ENCODE results near the gene AGAP1.

The AGAP1 gene

DNA sequence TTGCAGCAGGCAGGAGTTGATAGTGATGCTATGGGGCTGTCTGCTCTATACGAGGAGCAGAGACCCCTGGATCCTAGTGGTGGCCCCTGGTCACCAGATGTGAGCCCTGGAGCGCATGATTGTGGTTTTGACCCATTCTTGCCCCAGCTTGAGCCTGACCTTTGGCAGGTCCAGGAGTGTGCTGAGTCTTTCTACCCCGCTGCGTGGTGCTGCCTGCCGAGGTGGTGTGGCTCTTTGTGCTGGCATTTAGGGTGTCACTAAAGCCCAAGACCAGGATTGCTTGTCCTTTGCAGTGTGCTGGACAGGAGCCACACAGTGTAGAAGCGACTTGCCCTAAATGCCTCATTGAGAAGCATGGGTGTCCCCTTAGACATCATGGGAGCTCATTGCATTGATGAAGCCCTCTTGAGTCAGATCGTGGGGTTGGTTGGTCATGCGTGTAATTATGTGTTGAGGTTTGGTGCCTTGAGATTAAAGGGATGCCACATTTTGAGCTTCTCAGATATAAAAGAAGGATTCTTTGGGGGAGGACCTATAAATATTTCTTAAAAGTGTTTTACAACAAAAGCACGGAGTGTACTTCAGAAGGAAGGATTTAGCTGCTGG lies 88.3 kb downstream of the AGAP1 start:
- no peak for DNase-seq (ENCODE audit: low spot score)
- TF ChIP-seq, protein P1, sequence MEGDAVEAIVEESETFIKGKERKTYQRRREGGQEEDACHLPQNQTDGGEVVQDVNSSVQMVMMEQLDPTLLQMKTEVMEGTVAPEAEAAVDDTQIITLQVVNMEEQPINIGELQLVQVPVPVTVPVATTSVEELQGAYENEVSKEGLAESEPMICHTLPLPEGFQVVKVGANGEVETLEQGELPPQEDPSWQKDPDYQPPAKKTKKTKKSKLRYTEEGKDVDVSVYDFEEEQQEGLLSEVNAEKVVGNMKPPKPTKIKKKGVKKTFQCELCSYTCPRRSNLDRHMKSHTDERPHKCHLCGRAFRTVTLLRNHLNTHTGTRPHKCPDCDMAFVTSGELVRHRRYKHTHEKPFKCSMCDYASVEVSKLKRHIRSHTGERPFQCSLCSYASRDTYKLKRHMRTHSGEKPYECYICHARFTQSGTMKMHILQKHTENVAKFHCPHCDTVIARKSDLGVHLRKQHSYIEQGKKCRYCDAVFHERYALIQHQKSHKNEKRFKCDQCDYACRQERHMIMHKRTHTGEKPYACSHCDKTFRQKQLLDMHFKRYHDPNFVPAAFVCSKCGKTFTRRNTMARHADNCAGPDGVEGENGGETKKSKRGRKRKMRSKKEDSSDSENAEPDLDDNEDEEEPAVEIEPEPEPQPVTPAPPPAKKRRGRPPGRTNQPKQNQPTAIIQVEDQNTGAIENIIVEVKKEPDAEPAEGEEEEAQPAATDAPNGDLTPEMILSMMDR (IDR thresholded peaks at IDR 0.05) = no peak
- H3K4me3 ChIP-seq = no peak overlapping the region
- no peak overlapping the region for H3K27ac ChIP-seq

DNA sequence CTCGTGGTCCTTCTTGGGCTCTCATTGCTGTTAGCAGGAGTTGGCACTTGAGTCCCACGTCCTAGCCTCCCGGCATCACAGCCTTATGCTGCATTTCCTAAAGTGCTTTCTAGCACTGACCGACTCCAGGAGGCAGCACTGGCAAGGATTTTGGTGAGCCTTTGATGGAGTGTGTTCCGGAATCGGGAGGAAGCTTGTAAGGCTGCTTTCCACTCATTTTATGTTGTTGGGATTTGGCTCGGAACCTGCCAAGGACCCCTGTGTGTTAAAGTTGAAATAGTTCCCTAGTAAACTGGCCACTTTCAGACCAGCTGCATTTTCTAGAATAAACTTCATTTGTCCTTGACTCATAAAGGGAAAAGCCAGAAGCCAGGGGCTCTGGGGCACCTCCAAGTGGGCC lies 88.9 kb downstream of the AGAP1 start:
- DNase-seq (ENCODE audit: low spot score) = no peak
- no peak overlapping the region for H3K4me3 ChIP-seq
- H3K27ac ChIP-seq = no peak overlapping the region
- TF ChIP-seq, protein P1 (IDR thresholded peaks at IDR 0.05) = no peak

GRCh38 chr2:235583144-235583543 lies 89.3 kb downstream of the AGAP1 start:
- H3K27ac ChIP-seq = no peak overlapping the region
- no peak for DNase-seq (ENCODE audit: low spot score)
- TF ChIP-seq, protein P1 (IDR thresholded peaks at IDR 0.05) = no peak
- H3K4me3 ChIP-seq = no peak overlapping the region

DNA sequence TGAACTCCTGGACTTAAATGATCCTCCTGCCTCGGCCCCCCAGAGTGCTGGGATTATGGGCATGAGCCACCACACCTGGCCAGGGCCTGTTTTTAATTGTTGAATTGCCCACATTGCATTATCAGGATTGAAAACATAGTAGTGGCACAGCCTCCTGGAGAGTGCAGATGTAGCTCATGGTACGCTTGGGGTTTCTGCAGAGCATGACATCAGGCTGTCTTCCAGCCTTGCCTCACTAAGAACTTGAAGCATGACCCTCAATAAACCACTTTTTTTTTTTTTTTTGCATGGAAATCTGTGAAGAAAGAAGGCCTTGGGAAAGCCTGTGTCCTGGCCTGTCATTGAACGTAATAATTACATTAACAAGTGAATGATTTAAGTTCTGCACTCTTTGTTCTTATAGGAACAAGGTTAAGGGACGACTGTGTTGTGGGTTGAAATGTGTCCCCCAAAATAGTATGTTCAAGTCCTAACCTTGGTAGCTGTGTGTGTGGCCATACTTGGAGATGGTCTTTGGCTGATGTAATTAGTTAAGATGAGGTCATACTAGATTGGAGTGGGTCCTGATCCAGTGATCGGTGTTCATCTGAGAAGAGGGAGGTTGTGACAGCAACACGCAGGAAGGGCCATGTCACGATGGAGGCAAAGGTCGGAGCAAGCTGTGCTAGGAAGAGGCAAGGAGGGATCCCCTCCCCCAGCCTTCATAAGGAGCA lies 90.2 kb downstream of the AGAP1 start:
- no peak for DNase-seq (ENCODE audit: low spot score)
- H3K27ac ChIP-seq = no peak overlapping the region
- TF ChIP-seq, protein P1 (IDR thresholded peaks at IDR 0.05) = no peak
- H3K4me3 ChIP-seq = no peak overlapping the region

DNA sequence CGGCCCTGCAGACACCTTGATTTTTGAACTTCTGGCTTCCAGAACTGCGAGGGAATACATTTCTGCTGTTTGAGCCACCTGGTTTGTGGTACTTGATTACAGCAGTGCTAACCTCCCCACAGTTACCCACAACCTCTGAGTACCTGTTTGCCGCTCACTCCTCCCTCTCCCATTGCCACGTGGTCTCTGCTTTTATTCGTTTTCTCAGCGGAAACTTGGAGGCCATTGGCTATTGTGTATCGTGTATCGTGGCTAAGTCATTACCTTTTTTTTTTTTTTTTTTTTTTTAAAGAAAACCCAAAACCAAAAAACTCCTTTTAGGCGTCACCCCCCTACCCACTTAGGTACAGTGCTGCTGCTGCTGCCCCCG lies 90.8 kb downstream of the AGAP1 start:
- no peak for DNase-seq (ENCODE audit: low spot score)
- H3K27ac ChIP-seq = no peak overlapping the region
- TF ChIP-seq, protein P1 (IDR thresholded peaks at IDR 0.05) = no peak
- H3K4me3 ChIP-seq = no peak overlapping the region

GRCh38 chr2:235587202-235587601 lies 93.4 kb downstream of the AGAP1 start:
- H3K27ac ChIP-seq = no peak overlapping the region
- no peak for DNase-seq (ENCODE audit: low spot score)
- TF ChIP-seq, protein P1 (IDR thresholded peaks at IDR 0.05) = no peak
- H3K4me3 ChIP-seq = no peak overlapping the region

DNA sequence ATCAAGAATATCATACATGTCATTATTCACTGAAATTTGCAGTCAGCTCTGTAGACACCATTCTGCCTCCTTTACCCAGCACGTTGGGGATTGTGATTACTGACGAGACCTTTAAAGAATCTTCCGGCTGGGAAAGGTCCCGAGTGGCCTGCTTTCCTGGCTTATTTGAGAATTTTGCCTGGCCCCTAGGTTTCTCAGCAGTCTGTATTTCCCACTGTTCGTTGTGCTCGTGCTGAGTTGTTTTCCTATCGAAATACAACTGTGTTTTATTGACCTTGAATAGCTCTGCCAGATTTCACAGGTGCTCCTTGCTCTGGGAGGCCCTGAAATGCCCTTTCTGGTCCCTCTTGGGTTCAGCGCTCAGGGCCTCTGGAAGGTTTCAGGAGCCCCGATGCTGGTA lies 94.9 kb downstream of the AGAP1 start:
- TF ChIP-seq, protein P1 (IDR thresholded peaks at IDR 0.05) = no peak
- Histone ChIP-seq H3K4me3 (no peak overlapping the region), H3K27ac (no peak overlapping the region)
- no peak for DNase-seq (ENCODE audit: low spot score)
